ENCODE measurements around the gene PDGFA.

Gene PDGFA

GRCh38 chr7:541661-542060 lies 22.0 kb upstream of the PDGFA start:
- Histone ChIP-seq H3K4me1 (ENCODE audit: insufficient read depth, low read length) (peaks cover 2% of the 10 kb centered on the region; the same call in 1 of the 2 replicates), H4K20me1 (ENCODE audit: insufficient read depth, low read length) (no peaks in the 10 kb centered on the region), H3K27ac (ENCODE audit: low read length) (no peak overlapping the region; the same call in 1 of the 2 replicates), H3K4me2 (ENCODE audit: insufficient read depth, low read length) (no peak overlapping the region), H3K9me3 (ENCODE audit: insufficient read depth, low read length, severe bottlenecking) (no peaks in the 10 kb centered on the region), H3K27me3 (ENCODE audit: insufficient read depth, low read length, poor library complexity) (no peaks in the 10 kb centered on the region), H3K79me2 (ENCODE audit: insufficient read depth, low read length) (no peaks in the 10 kb centered on the region), H3K36me3 (ENCODE audit: insufficient read depth, low read length) (no peaks in the 10 kb centered on the region), H3K9ac (ENCODE audit: low read depth, low read length) (no peak overlapping the region), H3K4me3 (ENCODE audit: low read depth in 1 of 2, low read length in 2 of 2) (no peak overlapping the region), H2AFZ (ENCODE audit: low read depth, low read length) (no peak overlapping the region)
- no peak for ATAC-seq (ENCODE audit: insufficient read depth, low read depth)
- no peak for DNase-seq
- TF ChIP-seq EZH2 (IDR thresholded peaks at IDR 0.05; ENCODE audit: borderline replicate concordance, low read depth, low read length, severe bottlenecking) (no peak), CTCF (IDR thresholded peaks at IDR 0.05; ENCODE audit: borderline replicate concordance, extremely low read depth, low read length, poor library complexity, severe bottlenecking) (no peak)

- H3K4me1 ChIP-seq (ENCODE audit: insufficient read depth, low read length), result peaks cover 2% of the 10 kb centered on the region; the same call in 1 of the 2 replicates
- ATAC-seq (ENCODE audit: insufficient read depth, low read depth), result peak; percentile 32; the same call in 2 of the 3 replicates
- H3K9me3 ChIP-seq (ENCODE audit: insufficient read depth, low read length, severe bottlenecking), result no peaks in the 10 kb centered on the region
- H3K27me3 ChIP-seq (ENCODE audit: insufficient read depth, low read length, poor library complexity), result no peaks in the 10 kb centered on the region
- no peak overlapping the region for H3K9ac ChIP-seq (ENCODE audit: low read depth, low read length)
- H3K79me2 ChIP-seq (ENCODE audit: insufficient read depth, low read length), result no peaks in the 10 kb centered on the region
- peak; percentile 47 for DNase-seq
- H3K36me3 ChIP-seq (ENCODE audit: insufficient read depth, low read length), result no peaks in the 10 kb centered on the region
- no peaks in the 10 kb centered on the region for H4K20me1 ChIP-seq (ENCODE audit: insufficient read depth, low read length)
- H3K27ac ChIP-seq (ENCODE audit: low read length), result peak overlapping the region; percentile 3; the same call in 1 of the 2 replicates
- no peak overlapping the region for H3K4me3 ChIP-seq (ENCODE audit: low read depth in 1 of 2, low read length in 2 of 2)
- no peak overlapping the region for H3K4me2 ChIP-seq (ENCODE audit: insufficient read depth, low read length)
- no peak for TF ChIP-seq CTCF (IDR thresholded peaks at IDR 0.05; ENCODE audit: borderline replicate concordance, extremely low read depth, low read length, poor library complexity, severe bottlenecking)
- no peak for TF ChIP-seq EZH2 (IDR thresholded peaks at IDR 0.05; ENCODE audit: borderline replicate concordance, low read depth, low read length, severe bottlenecking)
- H2AFZ ChIP-seq (ENCODE audit: low read depth, low read length), result no peak overlapping the region
Observed at GRCh38 chr7:540997-541396, 21.4 kb upstream of the PDGFA start.

- Histone ChIP-seq H3K9me3 (ENCODE audit: insufficient read depth, low read length, severe bottlenecking) (no peaks in the 10 kb centered on the region), H3K36me3 (ENCODE audit: insufficient read depth, low read length) (no peaks in the 10 kb centered on the region), H3K4me1 (ENCODE audit: insufficient read depth, low read length) (peaks cover 2% of the 10 kb centered on the region; the same call in 1 of the 2 replicates), H3K27me3 (ENCODE audit: insufficient read depth, low read length, poor library complexity) (no peaks in the 10 kb centered on the region), H3K9ac (ENCODE audit: low read depth, low read length) (no peak overlapping the region), H3K4me2 (ENCODE audit: insufficient read depth, low read length) (no peak overlapping the region), H3K79me2 (ENCODE audit: insufficient read depth, low read length) (no peaks in the 10 kb centered on the region), H4K20me1 (ENCODE audit: insufficient read depth, low read length) (no peaks in the 10 kb centered on the region), H3K4me3 (ENCODE audit: low read depth in 1 of 2, low read length in 2 of 2) (no peak overlapping the region), H2AFZ (ENCODE audit: low read depth, low read length) (no peak overlapping the region), H3K27ac (ENCODE audit: low read length) (peak overlapping the region; percentile 3; the same call in 1 of the 2 replicates)
- ATAC-seq (ENCODE audit: insufficient read depth, low read depth), result no peak
- DNase-seq, result no peak
- no peak for TF ChIP-seq CTCF (IDR thresholded peaks at IDR 0.05; ENCODE audit: borderline replicate concordance, extremely low read depth, low read length, poor library complexity, severe bottlenecking)
- TF ChIP-seq EZH2 (IDR thresholded peaks at IDR 0.05; ENCODE audit: borderline replicate concordance, low read depth, low read length, severe bottlenecking), result no peak
Observed at GRCh38 chr7:540579-540978, 20.9 kb upstream of the PDGFA start.
